NCI-H524 (cell line): Measurements from ENCODE around the gene TASOR2.

Source experiments
- DNase-seq, 2 experiments: peaks; one replicate each; lab custom pipeline; 2025; lab: John Stamatoyannopoulos, UW

TASOR2 gene

GRCh38 chr10:5655121-5655520 lies 29.5 kb upstream of the TASOR2 start:
- DNase-seq = no peak

GRCh38 chr10:5656737-5657579 lies 27.7 kb upstream of the TASOR2 start:
- no peak for DNase-seq

- peak in 1 of 2 experiments; percentile 7 for DNase-seq
Measured at GRCh38 chr10:5658871-5659618, 25.6 kb upstream of the TASOR2 start.

GRCh38 chr10:5659702-5660528 lies 24.7 kb upstream of the TASOR2 start:
- DNase-seq = no peak

GRCh38 chr10:5661043-5661442 lies 23.6 kb upstream of the TASOR2 start:
- DNase-seq = no peak

- no peak for DNase-seq
Measured at GRCh38 chr10:5662708-5663579, 21.7 kb upstream of the TASOR2 start.

- DNase-seq = no peak
Measured at GRCh38 chr10:5663692-5664427, 20.8 kb upstream of the TASOR2 start.

GRCh38 chr10:5665373-5666007 lies 19.1 kb upstream of the TASOR2 start:
- no peak for DNase-seq

GRCh38 chr10:5666008-5666840 lies 18.4 kb upstream of the TASOR2 start, which contains the start of gene ASB13:
Gene ASB13 (minus strand): TSS chr10:5666595. CDS start chr10:5666551, 44 bp downstream.
- DNase-seq = peak in 1 of 2 experiments; percentile 39

GRCh38 chr10:5666841-5667630 lies 17.6 kb upstream of the TASOR2 start:
- peak in 1 of 2 experiments; percentile 2 for DNase-seq

- no peak for DNase-seq
Measured at GRCh38 chr10:5668429-5668828, 16.2 kb upstream of the TASOR2 start.

- DNase-seq = no peak
Measured at GRCh38 chr10:5669604-5670003, 15.0 kb upstream of the TASOR2 start.

- peak in 1 of 2 experiments; percentile 41 for DNase-seq
Measured at GRCh38 chr10:5670662-5671375, 13.8 kb upstream of the TASOR2 start.

GRCh38 chr10:5678397-5679036 lies 6.1 kb upstream of the TASOR2 start:
- DNase-seq = no peak

GRCh38 chr10:5679037-5679435 lies 5.6 kb upstream of the TASOR2 start:
- no peak for DNase-seq

GRCh38 chr10:5679606-5680005 lies 5.0 kb upstream of the TASOR2 start:
- no peak for DNase-seq

GRCh38 chr10:5681930-5682329 lies 2.7 kb upstream of the TASOR2 start:
- no peak for DNase-seq
